HG03520 (cell line): Measurements from ENCODE around the gene HDGF.

Experiments
- ATAC-seq: cut with Tn5 transposase; IDR thresholded peaks from one replicate; pipeline ENCODE4 v1.9.1; 2021; ENCODE audit warnings: mild to moderate bottlenecking, moderate library complexity; ENCODE audit not compliant: unreplicated experiment

HDGF gene

DNA sequence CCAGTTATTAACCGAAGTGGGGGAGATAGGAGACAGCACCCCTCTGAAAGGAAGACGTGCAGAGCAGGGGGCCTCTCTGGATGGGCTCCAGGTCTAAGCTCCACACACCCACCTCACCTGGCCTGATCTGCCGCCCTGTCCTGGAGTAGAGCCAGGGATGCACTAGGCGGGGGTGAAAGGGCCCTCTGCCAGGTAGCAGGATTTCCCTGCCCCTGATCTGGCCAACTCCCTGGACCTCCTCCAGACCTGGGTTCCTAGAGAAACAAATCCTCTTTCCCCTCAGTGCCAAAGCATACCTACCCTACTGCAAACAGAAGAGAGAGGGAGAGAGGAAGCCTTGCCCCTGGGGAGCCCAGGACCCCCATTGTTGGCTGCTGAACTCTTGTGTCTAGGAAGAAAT, 48.1 kb downstream of the HDGF start:
- ATAC-seq: no peak

DNA sequence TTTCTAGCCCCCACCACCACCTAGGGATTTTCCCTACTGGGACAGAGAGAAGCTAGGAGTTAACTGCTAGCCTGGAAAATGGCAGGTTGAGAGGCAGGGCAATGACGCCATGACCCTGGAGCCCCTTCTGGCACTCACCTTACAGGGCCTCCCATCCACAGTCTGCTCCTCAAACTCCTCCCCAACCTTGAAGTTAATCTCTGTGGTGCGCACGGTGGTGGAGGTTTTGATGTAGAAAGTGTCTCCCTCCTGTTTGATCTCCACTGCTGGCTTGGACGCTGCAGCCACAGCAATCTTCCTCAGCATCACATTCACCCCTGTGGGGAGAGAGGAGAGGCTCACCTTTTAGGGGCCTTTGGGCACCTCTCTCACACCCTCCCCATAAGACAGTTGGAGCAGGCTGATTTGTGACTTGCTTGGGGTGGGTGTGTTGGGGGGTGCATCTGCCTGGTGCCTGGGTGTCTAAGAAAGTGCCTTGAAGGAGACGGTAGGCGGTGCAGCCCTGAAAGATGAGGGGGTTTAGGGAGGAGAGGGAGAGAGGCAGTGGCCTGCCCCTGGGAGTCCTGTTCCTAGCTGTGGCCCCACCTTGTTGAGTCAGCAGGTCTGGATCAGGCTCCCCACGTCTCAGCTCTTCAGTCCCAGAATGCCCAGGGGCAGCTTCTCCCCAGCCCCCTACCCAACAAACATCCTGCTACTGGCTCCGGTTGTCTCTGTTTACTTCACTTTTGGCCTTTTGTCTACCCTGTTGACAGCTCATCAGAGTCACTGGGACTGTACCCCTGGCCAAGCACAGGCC, 50.5 kb downstream of the HDGF start:
- ATAC-seq: no peak

DNA sequence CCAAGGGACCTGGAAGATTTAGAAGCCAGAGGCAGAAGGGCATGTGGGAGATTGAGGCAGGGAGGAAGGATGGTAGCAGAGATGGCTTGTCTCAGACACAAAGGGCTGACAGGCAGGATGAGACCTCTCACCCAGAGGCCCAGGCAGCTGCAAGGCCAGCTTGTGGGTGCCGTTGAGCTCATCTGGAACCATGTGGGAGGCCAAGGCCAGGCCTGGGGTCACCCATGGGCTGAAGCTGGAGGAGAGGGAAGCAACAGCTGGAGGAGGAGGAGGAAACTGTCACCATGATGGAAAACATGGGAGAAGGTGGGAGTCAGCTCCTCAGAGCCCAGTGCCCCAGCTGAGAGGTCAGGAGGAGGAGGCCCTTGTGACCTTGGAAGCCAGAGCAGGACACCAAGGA, 52.5 kb downstream of the HDGF start:
- ATAC-seq: no peak

DNA sequence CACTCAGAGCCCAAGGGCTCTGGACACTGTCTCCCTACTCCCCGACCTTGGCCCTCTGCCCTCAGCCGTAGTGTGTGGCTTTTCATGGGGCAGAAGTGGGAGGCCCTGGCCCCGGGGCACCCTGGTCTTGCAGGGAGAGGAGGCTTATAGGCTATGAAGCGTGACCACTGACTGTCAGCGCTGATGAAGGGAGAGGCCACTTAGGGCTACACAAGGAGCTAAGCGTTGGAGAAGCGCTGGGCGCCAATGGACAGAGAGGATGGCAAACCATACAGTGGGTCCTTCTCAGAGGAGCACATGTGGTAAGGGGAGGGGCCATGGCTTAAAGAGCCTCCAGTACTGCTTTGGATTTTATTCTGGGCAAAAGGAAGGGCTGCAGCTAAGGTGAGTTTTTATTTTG, 54.0 kb downstream of the HDGF start:
- ATAC-seq: no peak

DNA sequence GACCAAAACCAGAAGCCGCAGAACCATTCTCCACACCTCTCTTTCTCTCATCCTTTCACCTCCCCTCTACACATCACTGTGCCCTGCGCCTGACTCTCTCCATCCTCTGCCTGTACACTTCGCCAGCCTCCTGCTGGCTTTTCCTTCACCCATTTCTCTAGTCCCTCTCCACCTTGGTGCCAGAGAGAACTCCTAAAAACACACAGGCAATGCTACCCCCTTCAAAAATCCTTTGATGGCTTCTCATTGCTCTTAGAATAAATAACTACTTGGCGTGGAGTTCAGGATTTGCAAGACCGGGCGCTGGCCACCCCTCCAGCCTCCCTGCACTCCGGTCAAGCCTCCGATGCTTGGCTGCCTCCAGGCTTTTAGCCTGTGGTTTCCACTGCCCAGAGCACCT, 54.7 kb downstream of the HDGF start:
- ATAC-seq: no peak

DNA sequence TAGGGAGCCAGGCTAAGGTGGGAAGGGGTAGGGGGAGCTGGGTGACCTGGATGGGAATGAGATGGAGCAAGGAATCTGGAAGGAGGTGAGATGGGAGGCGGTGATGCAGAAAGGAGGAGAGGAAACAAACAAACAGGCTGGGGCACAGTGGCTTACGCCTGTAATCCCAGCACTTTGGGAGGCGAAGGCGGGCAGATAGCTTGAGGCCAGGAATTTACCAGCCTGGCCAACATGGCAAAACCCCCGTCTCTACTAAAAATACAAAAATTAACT, 56.8 kb downstream of the HDGF start:
- ATAC-seq: no peak

DNA sequence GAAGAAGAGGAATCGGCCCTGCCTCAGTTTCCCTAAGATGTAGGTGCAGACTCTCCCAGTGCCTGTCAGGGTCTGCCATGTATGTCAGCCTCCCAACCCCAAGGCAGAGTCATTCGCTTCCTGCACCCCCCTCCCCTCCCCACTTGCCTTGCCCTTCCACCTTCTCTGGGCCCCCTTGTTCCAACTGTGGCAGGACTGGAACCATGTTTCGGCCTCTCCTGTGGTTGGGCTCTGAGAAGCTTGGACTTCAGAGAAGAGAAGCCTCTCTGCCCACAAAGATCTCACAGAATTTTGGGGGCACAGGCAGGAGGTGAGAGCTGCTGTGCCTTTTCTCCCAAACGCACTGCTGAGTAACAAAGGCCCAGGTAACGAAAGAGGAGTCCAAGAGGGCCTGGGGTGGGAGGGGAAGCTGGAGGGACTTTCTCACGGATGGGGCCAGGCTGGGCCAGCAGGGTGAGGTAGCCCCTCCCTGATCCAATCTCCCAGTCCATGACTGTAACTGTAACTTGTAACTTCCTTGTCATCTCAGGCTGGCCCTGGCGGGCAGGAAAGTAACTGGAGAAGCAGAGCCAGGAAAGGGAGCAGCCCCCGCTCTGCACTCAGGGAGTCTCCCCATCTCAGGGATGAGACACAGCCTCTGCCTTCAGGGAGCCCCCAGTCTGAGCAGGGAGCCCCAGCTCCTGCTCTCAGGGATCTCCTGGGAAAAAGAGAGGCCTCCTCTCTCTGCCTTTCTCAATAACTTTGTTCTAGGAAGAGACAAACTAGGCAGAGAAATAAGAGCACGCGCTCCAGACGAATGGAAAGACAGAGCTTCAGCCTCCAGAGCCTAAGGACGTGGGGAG, 57.4 kb downstream of the HDGF start:
- ATAC-seq: no peak

DNA sequence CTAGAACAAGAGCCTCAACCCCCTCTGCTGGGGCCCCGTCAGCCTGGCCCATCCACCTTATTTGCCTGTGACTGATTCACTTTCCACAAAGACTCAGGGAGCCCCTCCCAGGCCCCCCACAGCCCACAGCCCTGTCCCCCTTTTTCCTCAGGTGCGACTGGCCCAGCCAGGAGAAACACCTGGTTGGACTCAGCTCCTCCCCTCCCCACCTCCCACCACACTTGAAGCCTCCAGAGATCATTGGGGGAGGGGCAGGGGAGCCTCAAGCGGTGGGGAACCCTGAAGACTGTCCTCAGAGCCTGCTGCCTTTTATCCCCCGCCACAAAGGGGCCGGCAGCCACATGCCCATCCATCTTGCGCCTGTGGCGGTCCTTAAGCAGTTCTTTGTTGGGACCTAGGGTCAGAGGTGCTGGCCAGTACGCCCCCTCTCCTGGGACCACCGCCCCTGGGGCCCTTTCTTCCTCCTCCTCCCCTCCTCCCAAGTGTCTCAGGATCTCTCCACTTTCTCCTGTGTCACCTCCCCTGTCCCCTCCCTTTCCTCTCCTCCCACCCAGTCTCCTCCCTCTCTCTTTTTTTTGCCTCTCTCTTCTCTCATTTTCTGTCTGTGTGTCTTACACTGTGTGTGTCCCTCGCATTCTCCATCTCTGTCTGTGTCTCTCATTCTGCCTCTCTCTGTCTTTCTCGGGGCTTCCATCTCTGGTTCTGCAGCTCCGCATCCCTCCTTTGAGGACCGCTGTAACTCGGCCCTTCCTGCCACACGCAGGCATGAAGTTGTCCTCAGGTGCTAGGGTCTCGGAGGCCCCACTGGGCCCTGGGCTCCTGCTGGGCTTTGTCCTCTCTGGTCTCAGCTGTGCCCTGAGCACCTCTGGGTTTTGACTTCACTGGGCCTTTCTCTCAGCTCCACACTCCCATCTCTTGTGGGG, 58.3 kb downstream of the HDGF start:
- ATAC-seq: no peak

DNA sequence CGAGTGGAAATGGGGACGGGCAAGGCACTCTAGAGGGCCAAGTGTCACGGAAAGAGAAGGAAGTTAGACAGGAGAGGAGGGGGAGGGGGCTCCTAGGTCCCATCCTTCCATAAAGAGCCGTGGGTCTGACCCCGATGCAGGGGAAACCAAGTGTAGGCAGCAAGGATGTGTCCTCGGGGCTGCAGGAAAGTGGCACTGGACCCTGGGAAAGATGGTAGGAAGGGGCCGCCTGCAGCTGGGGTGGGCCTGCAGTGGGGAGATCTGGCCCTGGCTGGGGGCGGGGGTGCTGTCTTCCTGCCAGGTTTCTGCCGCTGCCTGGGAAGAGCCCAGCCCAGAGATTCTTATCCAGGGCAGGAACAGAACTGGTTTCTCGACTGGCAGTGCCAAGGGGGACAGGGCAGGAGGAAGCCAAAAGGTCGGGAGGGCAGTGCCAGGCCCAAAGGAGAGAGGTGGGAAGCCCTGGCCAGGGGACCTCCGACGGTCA, 59.0 kb downstream of the HDGF start:
- no peak for ATAC-seq
